ENCODE data around the gene ZSWIM4. TPM values are rescaled to one million over a fixed set of nuclear protein-coding genes. Genes with fewer than 3 reads are reported as not detected.

ZSWIM4 gene
- total and polyA plus RNA-seq, 8 donors, result 2.2 to 14.0 (median 3.9) TPM

DNA sequence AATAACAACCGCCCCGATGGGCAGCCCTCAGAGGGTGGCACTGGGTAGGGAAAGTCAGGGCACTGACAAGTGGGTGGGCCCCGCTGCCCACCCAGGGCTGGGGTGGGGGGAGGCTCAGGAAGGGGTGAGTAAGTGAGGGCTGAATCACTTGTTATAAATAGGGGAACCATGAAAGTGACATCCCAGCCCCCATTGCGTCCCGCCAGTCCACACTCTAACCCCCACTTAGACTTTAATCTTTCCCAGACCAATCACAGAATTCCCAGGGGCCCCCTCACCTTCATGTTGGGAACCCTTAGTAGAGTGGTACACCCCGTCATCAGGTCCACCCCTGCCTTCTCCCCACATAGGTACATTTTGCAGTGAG, 44.7 kb downstream of the ZSWIM4 start:
- intact Hi-C loops (cut with DNase I; ENCODE audit: low total_unique reads), result no loop called here
- Histone ChIP-seq H3K4me3 (peak overlapping the region; percentile 73 to 98 (median 91)), H3K9me3 (no peaks in the 10 kb centered on the region), H3K4me1 (peaks cover 72 to 86% (median 84%) of the 10 kb centered on the region in 4 donors), H3K27me3 (no peaks in the 10 kb centered on the region), H3K36me3 (peaks cover 13 to 33% (median 16%) of the 10 kb centered on the region in 4 donors), H3K27ac (peak overlapping the region; percentile 81 to 100 (median 99))
- no peak for DNase-seq
- TF ChIP-seq POLR2A (IDR thresholded peaks at IDR 0.05) (no peak), EP300 (IDR thresholded peaks at IDR 0.05) (no peak), CTCF (IDR thresholded peaks at IDR 0.05) (no peak), POLR2AphosphoS5 (IDR thresholded peaks at IDR 0.05) (no peak)
- 4 to 22% (median 18%) methylated on average over 6 of the region's 6 CpGs for WGBS, 5 donors

- 24 to 46% (median 38%) methylated on average over 21 to 23 of the region's 23 CpGs for WGBS, 5 donors
- H3K27me3 ChIP-seq, result no peaks in the 10 kb centered on the region
- H3K4me3 ChIP-seq, result peak overlapping the region; percentile 73 to 98 (median 91)
- peaks cover 9 to 27% (median 12%) of the 10 kb centered on the region in 4 donors for H3K36me3 ChIP-seq
- peak; percentile 75 to 82 for DNase-seq
- peak overlapping the region; percentile 95 to 100 (median 99) for H3K27ac ChIP-seq
- peaks cover 72 to 82% (median 80%) of the 10 kb centered on the region in 4 donors for H3K4me1 ChIP-seq
- no peaks in the 10 kb centered on the region for H3K9me3 ChIP-seq
- intact Hi-C loops (cut with DNase I; ENCODE audit: low total_unique reads), result no loop called here
- TF ChIP-seq EP300 (IDR thresholded peaks at IDR 0.05), result no peak
- TF ChIP-seq POLR2A (IDR thresholded peaks at IDR 0.05), result peak in 1 of 4 donors; percentile 3
- TF ChIP-seq POLR2AphosphoS5 (IDR thresholded peaks at IDR 0.05), result peak in 2 of 3 donors; percentile 82 to 86
- no peak for TF ChIP-seq CTCF (IDR thresholded peaks at IDR 0.05)
Observed at GRCh38 chr19:13840305-13841085, 45.3 kb downstream of the ZSWIM4 start.

- DNase-seq, result peak; percentile 69 to 78
- 25 to 39% (median 33%) methylated on average over 11 to 26 of the region's 26 CpGs for WGBS, 5 donors
- no peaks in the 10 kb centered on the region for H3K9me3 ChIP-seq
- H3K36me3 ChIP-seq, result peaks cover 2 to 19% (median 4%) of the 10 kb centered on the region in 4 donors
- peak overlapping the region; percentile 73 to 98 (median 91) for H3K4me3 ChIP-seq
- peak overlapping the region; percentile 95 to 100 (median 99) for H3K27ac ChIP-seq
- TF ChIP-seq EP300 (IDR thresholded peaks at IDR 0.05) (no peak), CTCF (IDR thresholded peaks at IDR 0.05) (no peak), POLR2A (IDR thresholded peaks at IDR 0.05) (no peak), POLR2AphosphoS5 (IDR thresholded peaks at IDR 0.05) (peak in 2 of 3 donors; percentile 62 to 82)
- intact Hi-C loops (cut with DNase I; ENCODE audit: low total_unique reads), result no loop called here
- peaks cover 68 to 81% (median 79%) of the 10 kb centered on the region in 4 donors for H3K4me1 ChIP-seq
- H3K27me3 ChIP-seq, result no peaks in the 10 kb centered on the region
Observed at GRCh38 chr19:13841086-13841961, 46.1 kb downstream of the ZSWIM4 start.

DNA sequence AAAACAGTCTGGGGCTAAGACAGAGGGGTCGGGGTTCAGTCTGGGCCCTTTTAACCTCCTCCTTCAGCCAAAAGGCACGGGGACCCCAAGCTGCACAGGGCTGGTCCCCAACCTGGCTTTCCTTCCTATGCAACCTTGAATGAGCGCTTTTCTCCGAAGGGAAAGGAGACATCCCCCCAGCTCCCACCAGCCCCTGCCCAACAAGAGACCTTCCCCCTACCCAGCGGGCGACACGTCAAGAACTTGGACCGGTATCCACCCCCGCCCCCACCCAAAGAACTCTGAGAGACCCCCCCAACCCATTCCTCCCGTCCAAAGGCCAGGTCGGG, 46.7 kb downstream of the ZSWIM4 start:
- H3K27me3 ChIP-seq, result no peaks in the 10 kb centered on the region
- intact Hi-C loops (cut with DNase I; ENCODE audit: low total_unique reads), result no loop called here
- no peak for DNase-seq
- H3K27ac ChIP-seq, result peak overlapping the region; percentile 95 to 100 (median 99)
- H3K36me3 ChIP-seq, result peaks cover 0 to 13% (median 0%) of the 10 kb centered on the region in 4 donors
- 0 to 9% (median 3%) methylated on average over 4 to 11 of the region's 11 CpGs for WGBS, 5 donors
- TF ChIP-seq CTCF (IDR thresholded peaks at IDR 0.05) (no peak), POLR2AphosphoS5 (IDR thresholded peaks at IDR 0.05) (no peak), POLR2A (IDR thresholded peaks at IDR 0.05) (no peak), EP300 (IDR thresholded peaks at IDR 0.05) (no peak)
- H3K4me1 ChIP-seq, result peaks cover 68 to 81% (median 79%) of the 10 kb centered on the region in 4 donors
- peak overlapping the region; percentile 73 to 98 (median 91) for H3K4me3 ChIP-seq
- no peaks in the 10 kb centered on the region for H3K9me3 ChIP-seq

All from stomach (tissue), 9 donors.